ENCODE results near the gene ZNF761. TPM values are rescaled to one million over a fixed set of nuclear protein-coding genes. Genes with fewer than 3 reads are reported as not detected.
"Not testable (repeated sequence)": the region's sequence is repeated elsewhere in the genome, so short reads cannot be mapped to it uniquely, and the experiment has no call there.

ZNF761 gene
- polyA plus RNA-seq, 2 of the 4 experiments (the other 2 are of a cell fraction), result 6.6 to 21.4 TPM

DNA sequence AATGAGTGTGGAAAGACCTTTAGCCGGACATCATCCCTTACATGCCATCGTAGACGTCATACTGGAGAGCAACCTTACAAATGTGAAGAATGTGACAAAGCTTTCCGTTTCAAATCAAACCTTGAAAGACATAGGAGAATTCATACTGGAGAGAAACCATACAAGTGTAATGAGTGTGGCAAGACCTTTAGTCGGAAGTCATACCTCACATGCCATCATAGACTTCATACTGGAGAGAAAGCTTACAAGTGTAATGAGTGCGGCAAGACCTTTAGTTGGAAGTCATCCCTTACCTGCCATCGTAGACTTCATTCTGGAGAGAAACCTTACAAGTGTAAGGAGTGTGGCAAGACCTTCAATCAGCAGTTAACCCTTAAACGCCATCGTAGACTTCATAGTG is 24.0 kb downstream of the ZNF761 start:
- Histone ChIP-seq H3K4me1 (no peaks in the 10 kb centered on the region), H3K4me2 (no peak overlapping the region), H3K4me3 (no peak overlapping the region), H3K9me3 (peaks cover 91% of the 10 kb centered on the region), H3K27ac (no peak overlapping the region)
- TF ChIP-seq POLR2AphosphoS2 (conservative IDR thresholded peaks at IDR 0.05; ENCODE audit: low read length) (no peak), JUN (IDR thresholded peaks at IDR 0.05) (no peak), BHLHE40 (IDR thresholded peaks at IDR 0.05; ENCODE audit: low read depth, low read length) (no peak), NR3C1 (IDR thresholded peaks at IDR 0.05) (no peak), TFCP2L1 (CRISPR knock-in tag; IDR thresholded peaks at IDR 0.05) (no peak), HEYL (CRISPR knock-in tag; IDR thresholded peaks at IDR 0.05) (no peak), HES2 (IDR thresholded peaks at IDR 0.05) (no peak)
- TF ChIP-seq, protein P1, sequence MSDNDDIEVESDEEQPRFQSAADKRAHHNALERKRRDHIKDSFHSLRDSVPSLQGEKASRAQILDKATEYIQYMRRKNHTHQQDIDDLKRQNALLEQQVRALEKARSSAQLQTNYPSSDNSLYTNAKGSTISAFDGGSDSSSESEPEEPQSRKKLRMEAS (IDR thresholded peaks at IDR 0.05), result no peak
- ChIA-PET CTCF (interaction anchor here (0.6 to 0.9 kb wide), 3 partner anchors 11 to 101 kb away, joined by 3 to 4 read pairs (median 3); no protein-coding TSS in a partner anchor), POLR2A (no interaction called here)
- ATAC-seq (no peak), DNase-seq (ENCODE audit: low read depth in 1 of 2, low spot score in 1 of 2) (no peak), FAIRE-seq (peak; percentile 7)
- WGBS (ENCODE audit: missing lambda C conversion rate), result 77% methylated on average over 9 of the region's 9 CpGs

DNA sequence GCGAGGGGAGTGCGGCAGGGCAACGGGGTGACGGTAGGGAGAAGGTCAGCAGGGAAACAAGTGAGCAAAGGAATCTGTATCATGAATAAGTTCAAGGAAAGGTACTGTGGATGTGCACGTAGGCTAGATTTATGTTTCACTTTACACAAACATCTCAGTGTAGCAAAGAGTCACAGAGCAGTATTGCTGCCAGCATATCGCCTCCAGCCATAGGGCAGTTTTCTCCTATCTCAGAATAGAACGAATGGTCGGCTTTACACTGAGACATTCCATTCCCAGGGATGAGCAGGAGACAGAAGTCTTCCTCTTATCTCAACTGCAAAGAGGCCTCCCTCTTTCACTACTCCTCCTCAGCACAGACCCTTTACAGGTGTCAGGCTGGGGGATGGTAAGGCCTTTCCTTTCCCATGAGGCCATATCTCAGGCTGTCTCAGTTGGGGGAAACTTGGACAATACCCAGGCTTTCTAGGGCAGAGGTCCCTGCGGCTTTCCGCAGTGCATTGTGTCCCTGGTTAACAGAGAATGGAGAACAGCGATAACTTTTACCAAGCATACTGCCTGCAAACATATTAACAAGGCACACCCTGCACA is 28.4 kb downstream of the ZNF761 start:
- DNase-seq (ENCODE audit: low read depth in 1 of 2, low spot score in 1 of 2); H3K27ac ChIP-seq; CTCF ChIA-PET; H3K4me3 ChIP-seq; H3K4me2 ChIP-seq; POLR2A ChIA-PET; H3K4me1 ChIP-seq; FAIRE-seq; ATAC-seq: not testable (repeated sequence)
- peaks cover 84% of the 10 kb centered on the region for H3K9me3 ChIP-seq
- WGBS (ENCODE audit: missing lambda C conversion rate), result 68% methylated on average over 11 of the region's 11 CpGs

- ChIA-PET POLR2A (no interaction called here), CTCF (no interaction called here)
- H3K27ac ChIP-seq, result no peak overlapping the region
- WGBS (ENCODE audit: missing lambda C conversion rate), result 74% methylated on average over 6 of the region's 6 CpGs
- H3K4me2 ChIP-seq, result no peak overlapping the region
- no peak for TF ChIP-seq TFCP2L1 (CRISPR knock-in tag; IDR thresholded peaks at IDR 0.05)
- no peak for TF ChIP-seq CBX8 (IDR thresholded peaks at IDR 0.05)
- TF ChIP-seq EHF (CRISPR knock-in tag; IDR thresholded peaks at IDR 0.05), result no peak
- TF ChIP-seq HOXA7 (CRISPR knock-in tag; IDR thresholded peaks at IDR 0.05), result no peak
- ATAC-seq, result no peak
- FAIRE-seq, result no peak
- no peaks in the 10 kb centered on the region for H3K4me1 ChIP-seq
- no peak for DNase-seq (ENCODE audit: low read depth in 1 of 2, low spot score in 1 of 2)
- H3K4me3 ChIP-seq, result no peak overlapping the region
- H3K9me3 ChIP-seq, result peaks cover 80% of the 10 kb centered on the region
Measured at GRCh38 chr19:53461866-53462265, 30.1 kb downstream of the ZNF761 start.

- CTCF ChIA-PET, result no interaction called here
- 72% methylated on average over 14 of the region's 14 CpGs for WGBS (ENCODE audit: missing lambda C conversion rate)
- Histone ChIP-seq H3K4me2 (no peak overlapping the region), H3K9me3 (peaks cover 80% of the 10 kb centered on the region), H3K27ac (no peak overlapping the region), H3K4me3 (no peak overlapping the region), H3K4me1 (no peaks in the 10 kb centered on the region)
- FAIRE-seq (no peak), ATAC-seq (no peak), DNase-seq (ENCODE audit: low read depth in 1 of 2, low spot score in 1 of 2) (no peak)
- no peak for TF ChIP-seq NPAS2 (CRISPR knock-in tag; IDR thresholded peaks at IDR 0.05; ENCODE audit: borderline replicate concordance)
- TF ChIP-seq FOXS1 (CRISPR knock-in tag; IDR thresholded peaks at IDR 0.05), result no peak
- TF ChIP-seq, protein P2, sequence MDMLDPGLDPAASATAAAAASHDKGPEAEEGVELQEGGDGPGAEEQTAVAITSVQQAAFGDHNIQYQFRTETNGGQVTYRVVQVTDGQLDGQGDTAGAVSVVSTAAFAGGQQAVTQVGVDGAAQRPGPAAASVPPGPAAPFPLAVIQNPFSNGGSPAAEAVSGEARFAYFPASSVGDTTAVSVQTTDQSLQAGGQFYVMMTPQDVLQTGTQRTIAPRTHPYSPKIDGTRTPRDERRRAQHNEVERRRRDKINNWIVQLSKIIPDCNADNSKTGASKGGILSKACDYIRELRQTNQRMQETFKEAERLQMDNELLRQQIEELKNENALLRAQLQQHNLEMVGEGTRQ (IDR thresholded peaks at IDR 0.05), result no peak
- TF ChIP-seq TP53 (CRISPR knock-in tag; IDR thresholded peaks at IDR 0.05), result no peak
- TF ChIP-seq CEBPB (IDR thresholded peaks at IDR 0.05), result no peak
- TF ChIP-seq, protein P3, sequence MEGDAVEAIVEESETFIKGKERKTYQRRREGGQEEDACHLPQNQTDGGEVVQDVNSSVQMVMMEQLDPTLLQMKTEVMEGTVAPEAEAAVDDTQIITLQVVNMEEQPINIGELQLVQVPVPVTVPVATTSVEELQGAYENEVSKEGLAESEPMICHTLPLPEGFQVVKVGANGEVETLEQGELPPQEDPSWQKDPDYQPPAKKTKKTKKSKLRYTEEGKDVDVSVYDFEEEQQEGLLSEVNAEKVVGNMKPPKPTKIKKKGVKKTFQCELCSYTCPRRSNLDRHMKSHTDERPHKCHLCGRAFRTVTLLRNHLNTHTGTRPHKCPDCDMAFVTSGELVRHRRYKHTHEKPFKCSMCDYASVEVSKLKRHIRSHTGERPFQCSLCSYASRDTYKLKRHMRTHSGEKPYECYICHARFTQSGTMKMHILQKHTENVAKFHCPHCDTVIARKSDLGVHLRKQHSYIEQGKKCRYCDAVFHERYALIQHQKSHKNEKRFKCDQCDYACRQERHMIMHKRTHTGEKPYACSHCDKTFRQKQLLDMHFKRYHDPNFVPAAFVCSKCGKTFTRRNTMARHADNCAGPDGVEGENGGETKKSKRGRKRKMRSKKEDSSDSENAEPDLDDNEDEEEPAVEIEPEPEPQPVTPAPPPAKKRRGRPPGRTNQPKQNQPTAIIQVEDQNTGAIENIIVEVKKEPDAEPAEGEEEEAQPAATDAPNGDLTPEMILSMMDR (IDR thresholded peaks at IDR 0.05), result no peak
- TF ChIP-seq CBX8 (IDR thresholded peaks at IDR 0.05), result no peak
- TF ChIP-seq NR3C1 (IDR thresholded peaks at IDR 0.05), result no peak
- TF ChIP-seq REST (IDR thresholded peaks at IDR 0.05), result no peak
- no peak for TF ChIP-seq RCOR1 (IDR thresholded peaks at IDR 0.05; ENCODE audit: low read depth, low read length)
- TF ChIP-seq, protein P4, sequence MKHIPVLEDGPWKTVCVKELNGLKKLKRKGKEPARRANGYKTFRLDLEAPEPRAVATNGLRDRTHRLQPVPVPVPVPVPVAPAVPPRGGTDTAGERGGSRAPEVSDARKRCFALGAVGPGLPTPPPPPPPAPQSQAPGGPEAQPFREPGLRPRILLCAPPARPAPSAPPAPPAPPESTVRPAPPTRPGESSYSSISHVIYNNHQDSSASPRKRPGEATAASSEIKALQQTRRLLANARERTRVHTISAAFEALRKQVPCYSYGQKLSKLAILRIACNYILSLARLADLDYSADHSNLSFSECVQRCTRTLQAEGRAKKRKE (CRISPR knock-in tag; IDR thresholded peaks at IDR 0.05; ENCODE audit: low read depth), result no peak
- no peak for TF ChIP-seq MAZ (IDR thresholded peaks at IDR 0.05; ENCODE audit: borderline replicate concordance, low read depth, low read length)
- no peak for TF ChIP-seq KDM5A (IDR thresholded peaks at IDR 0.05)
- POLR2A ChIA-PET, result interaction anchor here (0.6 kb wide), 1 partner anchor 343 kb away, joined by 8 read pairs; no protein-coding TSS in a partner anchor
Measured at GRCh38 chr19:53462861-53463260, 31.1 kb downstream of the ZNF761 start.
